GM12801 (cell line): ENCODE measurements around the gene TRAF3IP1.

Experiments used
- TF ChIP-seq, protein P1 (sequence below): IDR thresholded peaks from one replicate; pipeline ENCODE4 v1.5.1; 2011; ENCODE audit warnings: control low read depth; ENCODE audit not compliant: insufficient read length; ENCODE audit errors: extremely low read depth

The TRAF3IP1 gene

DNA sequence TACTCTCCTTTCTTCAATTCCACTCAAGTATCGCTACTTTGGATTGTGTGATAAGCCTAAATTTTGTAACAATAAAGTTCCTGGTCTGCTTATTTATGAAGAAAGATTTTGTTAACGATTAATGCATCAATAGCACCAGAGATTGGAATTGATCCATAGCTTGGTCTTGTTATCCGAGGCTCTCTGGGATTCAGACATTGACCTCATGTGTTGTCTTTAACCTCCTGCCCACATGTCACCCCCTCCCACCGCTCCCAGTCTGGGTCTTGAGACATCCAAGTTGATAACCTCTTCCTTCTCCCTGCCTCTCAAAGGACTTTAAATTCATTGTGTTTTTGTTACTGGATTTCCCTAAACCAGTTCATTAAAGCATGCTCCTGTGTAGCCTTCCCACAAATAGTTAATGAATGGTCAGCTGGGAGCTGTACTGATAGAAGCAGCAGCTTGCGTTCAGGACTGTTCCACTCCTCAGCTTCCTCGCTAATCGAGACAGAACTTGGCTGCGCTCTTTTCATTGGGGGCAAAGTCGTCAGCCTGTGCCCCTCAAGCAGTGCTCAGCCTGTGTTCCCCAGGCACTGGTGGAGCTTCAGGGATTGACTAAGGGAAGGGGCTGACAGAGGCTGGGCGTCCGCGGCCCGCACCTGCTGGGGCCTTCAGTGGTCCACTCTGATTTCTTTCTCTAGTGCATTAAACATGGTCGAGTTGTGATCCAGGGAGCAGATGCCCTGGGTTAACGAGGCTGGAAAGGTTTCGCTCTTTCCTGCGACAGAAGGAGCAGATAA is 125.3 kb downstream of the TRAF3IP1 start:
- TF ChIP-seq, protein P1, sequence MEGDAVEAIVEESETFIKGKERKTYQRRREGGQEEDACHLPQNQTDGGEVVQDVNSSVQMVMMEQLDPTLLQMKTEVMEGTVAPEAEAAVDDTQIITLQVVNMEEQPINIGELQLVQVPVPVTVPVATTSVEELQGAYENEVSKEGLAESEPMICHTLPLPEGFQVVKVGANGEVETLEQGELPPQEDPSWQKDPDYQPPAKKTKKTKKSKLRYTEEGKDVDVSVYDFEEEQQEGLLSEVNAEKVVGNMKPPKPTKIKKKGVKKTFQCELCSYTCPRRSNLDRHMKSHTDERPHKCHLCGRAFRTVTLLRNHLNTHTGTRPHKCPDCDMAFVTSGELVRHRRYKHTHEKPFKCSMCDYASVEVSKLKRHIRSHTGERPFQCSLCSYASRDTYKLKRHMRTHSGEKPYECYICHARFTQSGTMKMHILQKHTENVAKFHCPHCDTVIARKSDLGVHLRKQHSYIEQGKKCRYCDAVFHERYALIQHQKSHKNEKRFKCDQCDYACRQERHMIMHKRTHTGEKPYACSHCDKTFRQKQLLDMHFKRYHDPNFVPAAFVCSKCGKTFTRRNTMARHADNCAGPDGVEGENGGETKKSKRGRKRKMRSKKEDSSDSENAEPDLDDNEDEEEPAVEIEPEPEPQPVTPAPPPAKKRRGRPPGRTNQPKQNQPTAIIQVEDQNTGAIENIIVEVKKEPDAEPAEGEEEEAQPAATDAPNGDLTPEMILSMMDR = no peak

DNA sequence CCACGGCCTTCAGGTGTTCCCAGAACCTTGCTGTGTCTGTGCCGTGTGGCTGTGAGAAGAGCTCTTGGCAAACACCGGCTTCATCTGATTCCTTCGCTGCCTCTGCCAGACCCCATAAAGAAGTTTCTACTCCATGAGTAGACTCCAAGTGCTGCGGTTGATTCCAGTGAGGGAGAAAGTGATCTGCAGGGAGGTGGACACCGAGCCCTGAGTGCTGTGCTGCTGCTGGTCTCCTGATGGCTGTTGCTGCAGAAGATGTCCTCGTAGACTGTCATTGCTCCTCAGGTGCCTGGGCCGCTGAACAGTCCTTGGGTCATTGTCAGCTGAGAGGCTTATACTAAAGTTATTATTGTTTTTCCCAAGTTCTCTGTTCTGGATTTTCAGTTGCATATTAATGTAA is 126.1 kb downstream of the TRAF3IP1 start:
- TF ChIP-seq, protein P1 = no peak

DNA sequence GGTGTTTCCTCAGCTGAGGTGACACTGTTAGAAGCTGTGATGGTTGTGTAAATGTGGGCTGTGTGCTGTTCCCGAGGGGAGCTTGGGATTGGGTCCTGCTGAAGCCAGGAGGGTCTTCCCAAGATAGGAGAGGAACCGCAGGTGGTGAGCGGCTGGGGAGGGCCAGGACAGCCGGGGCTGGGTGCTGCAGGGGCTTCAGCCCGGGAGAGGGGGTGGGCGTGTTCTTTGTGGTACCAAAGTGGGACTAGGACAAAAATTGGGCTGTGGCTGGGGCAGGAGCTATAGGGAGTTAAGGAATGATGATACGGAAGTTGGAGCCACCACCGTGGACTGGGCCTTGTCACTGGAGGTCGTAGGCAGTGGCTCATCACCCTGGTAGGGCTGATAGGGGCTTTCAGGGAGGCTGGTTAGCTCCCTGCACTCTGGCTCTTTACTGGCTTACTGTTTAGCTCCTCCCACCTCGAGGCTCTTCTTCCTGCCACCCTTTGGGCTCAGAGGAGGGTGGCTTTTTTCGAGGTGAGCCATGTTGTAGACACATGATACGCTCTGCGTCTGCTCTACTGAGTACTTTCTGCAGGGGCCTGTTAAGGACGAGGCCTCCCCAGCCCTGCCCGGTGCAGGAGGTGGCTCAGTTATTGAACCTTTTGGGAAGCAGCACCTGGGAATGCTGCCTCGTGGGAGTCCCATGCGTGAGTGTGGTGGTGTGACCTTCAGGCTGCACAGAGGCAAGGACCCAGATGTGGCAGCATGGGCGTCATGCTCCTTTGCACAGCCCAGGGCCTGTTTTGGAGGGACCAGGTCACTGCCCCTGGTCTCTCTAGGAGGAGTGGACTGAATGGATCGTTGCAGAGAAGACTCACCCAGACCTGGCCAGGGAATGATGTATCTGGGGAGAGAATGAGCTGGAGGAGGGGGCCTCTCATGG is 128.0 kb downstream of the TRAF3IP1 start:
- TF ChIP-seq, protein P1 = no peak

DNA sequence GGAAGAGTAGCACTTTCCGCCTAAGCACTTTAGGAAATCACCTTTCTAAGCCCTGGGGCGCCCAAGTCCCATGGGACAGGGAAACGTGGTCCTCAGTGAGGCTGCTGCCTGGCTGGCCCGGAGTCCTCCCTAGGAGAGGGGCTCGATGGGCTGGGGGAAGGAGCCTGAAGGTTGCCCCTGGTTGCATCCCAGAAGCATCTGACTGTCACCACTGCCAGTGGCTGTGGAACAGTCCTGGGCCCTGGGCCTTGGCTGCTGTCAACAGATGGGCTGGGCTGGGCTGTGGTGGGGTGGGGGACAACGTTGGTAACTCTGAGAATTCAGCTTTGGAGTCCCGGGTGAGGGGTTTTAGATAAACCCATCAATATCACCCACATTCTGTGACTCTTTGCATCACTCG is 128.9 kb downstream of the TRAF3IP1 start:
- TF ChIP-seq, protein P1 = no peak

DNA sequence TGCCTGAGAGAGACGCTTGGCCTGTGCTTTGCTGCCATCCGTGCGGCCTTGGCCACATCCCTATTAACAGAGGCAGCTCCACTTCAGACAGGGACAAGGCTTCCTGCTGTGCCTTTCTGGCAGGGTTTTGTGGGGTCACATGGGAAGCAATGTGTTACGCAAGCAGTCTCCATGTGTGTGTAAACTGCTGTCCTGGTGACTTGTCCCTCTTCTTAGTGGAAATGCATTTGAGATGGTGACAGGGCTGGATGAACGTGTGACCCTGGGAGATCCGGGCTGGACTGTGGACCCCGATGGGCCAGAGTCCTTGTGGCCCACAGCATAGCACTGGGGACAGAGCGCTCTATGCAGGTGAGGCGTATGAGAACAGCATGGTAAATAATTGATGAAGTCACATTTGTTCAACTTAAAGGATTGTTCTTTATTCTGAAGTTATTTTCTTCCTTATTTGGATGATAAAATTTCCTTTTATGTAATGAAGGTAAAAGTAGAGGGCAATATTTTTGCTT is 129.6 kb downstream of the TRAF3IP1 start:
- TF ChIP-seq, protein P1 = no peak

DNA sequence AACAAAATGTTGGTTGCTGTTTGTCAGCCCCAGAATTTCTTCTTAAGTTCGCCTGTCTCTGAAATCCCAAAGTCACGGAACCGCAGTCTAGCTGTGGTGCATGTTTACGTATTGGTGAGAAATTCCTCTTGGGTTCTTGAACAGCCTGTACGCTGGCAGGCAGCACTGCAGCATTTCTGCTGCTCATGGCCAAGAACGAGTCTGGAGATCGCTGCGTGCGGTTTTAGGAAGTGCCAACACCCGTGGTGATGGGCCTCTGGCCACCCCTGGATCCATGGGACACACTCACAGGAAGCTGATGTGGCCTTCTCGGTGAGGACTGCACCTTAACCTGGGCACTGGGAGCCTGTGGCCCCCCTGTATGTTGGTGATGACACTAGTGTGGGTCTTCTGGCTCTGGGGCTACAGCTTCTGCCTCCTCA is 130.1 kb downstream of the TRAF3IP1 start:
- TF ChIP-seq, protein P1 = no peak
